HepG2 (cell line): ENCODE data around the gene MYO10.

ENCODE experiments used
- EZH2 ChIP-seq: conservative IDR thresholded peaks from 2 replicates; pipeline ENCODE4 v1.6.1; 2012; ENCODE audit warnings: mild to moderate bottlenecking, low read depth, low read length, moderate library complexity
- POLR2AphosphoS5 ChIP-seq: IDR thresholded peaks from 2 replicates; pipeline ENCODE4 v1.6.1; 2012; ENCODE audit warnings: low read depth, low read length

- no peak for TF ChIP-seq POLR2AphosphoS5
- no peak for TF ChIP-seq EZH2
These were observed 222.6 kb downstream of the MYO10 start for GRCh38 chr5:16713386-16713928.
